A673 (cell line): ENCODE results near the gene DNAJC28. TPM values are rescaled to one million over a fixed set of nuclear protein-coding genes. Genes with fewer than 3 reads are reported as not detected.

Experiments
- BruUV-seq: library from RNA; stranded (reverse); fragments of 400-500 nt; replicated peaks from 2 replicates; lab custom pipeline; 2021; lab: Mats Ljungman, UMichigan
- CTCF ChIA-PET: fragments of 300-600 bp; sonication (Branson Sonifier 250); formaldehyde crosslinking; loops from one replicate; lab custom pipeline; 2022; ENCODE audit warnings: antibody characterized with exemption; lab: Charles Lee
- POLR2A ChIA-PET: fragments of 300-600 bp; sonication (Branson Sonifier 250); formaldehyde crosslinking; loops from one replicate; lab custom pipeline; 2022; ENCODE audit warnings: antibody characterized with exemption; ENCODE audit not compliant: low non-redundant PET; lab: Charles Lee
- DNase-seq: peaks from one replicate; pipeline ENCODE4 v3.0.0-alpha.2; 2015; ENCODE audit warnings: low spot score
- H3K27ac ChIP-seq: fragments of 200-600 bp; sonication (generic); 2 replicates; pipeline ENCODE4 v1.5.1; 2016; ENCODE audit warnings: mixed run types, low read depth, mild to moderate bottlenecking, mixed read lengths, antibody characterized with exemption, low read length; ENCODE audit not compliant: poor library complexity, severe bottlenecking
- H3K27me3 ChIP-seq: fragments of 200-600 bp; sonication (generic); replicated peaks from 2 replicates; pipeline ENCODE4 v1.6.1; 2017; ENCODE audit warnings: mixed run types, low read depth, mild to moderate bottlenecking, mixed read lengths, antibody characterized with exemption, low read length; ENCODE audit not compliant: insufficient read depth, poor library complexity
- H3K36me3 ChIP-seq: fragments of 200-600 bp; sonication (generic); 2 replicates; pipeline ENCODE4 v1.6.1; 2016; ENCODE audit warnings: mixed run types, mild to moderate bottlenecking, mixed read lengths, antibody characterized with exemption, low read length; ENCODE audit not compliant: insufficient read depth, poor library complexity, severe bottlenecking
- H3K4me1 ChIP-seq: fragments of 200-600 bp; sonication (generic); 2 replicates; pipeline ENCODE4 v1.6.1; 2017; ENCODE audit warnings: mixed run types, mild to moderate bottlenecking, mixed read lengths, antibody characterized with exemption, low read length; ENCODE audit not compliant: insufficient read depth, poor library complexity, severe bottlenecking
- H3K4me3 ChIP-seq: fragments of 200-600 bp; sonication (generic); 2 replicates; pipeline ENCODE4 v1.5.1; 2016; ENCODE audit warnings: low read depth, mixed run types, mild to moderate bottlenecking, mixed read lengths, low read length; ENCODE audit not compliant: poor library complexity, severe bottlenecking
- H3K9me3 ChIP-seq: fragments of 200-600 bp; sonication (generic); 2 replicates; pipeline ENCODE4 v1.6.1; 2016; ENCODE audit warnings: mixed run types, low read depth, mild to moderate bottlenecking, mixed read lengths, antibody characterized with exemption, low read length; ENCODE audit not compliant: poor library complexity, severe bottlenecking
- CTCF ChIP-seq: fragments of 300-800, 200-600 bp; sonication (generic); conservative IDR thresholded peaks from 2 replicates; pipeline ENCODE4 v1.5.1; 2017; ENCODE audit warnings: low read depth, mild to moderate bottlenecking, antibody characterized with exemption, low read length, moderate library complexity, mixed read lengths
- EZH2 ChIP-seq: fragments of 200-600 bp; sonication (generic); IDR thresholded peaks from 2 replicates; pipeline ENCODE4 v1.6.1; 2017; ENCODE audit warnings: borderline replicate concordance, low read depth, mild to moderate bottlenecking, mixed read lengths, antibody characterized with exemption, low read length; ENCODE audit not compliant: poor library complexity, severe bottlenecking
- intact Hi-C: fragments of 100-400 bp; cut with micrococcal nuclease; formaldehyde crosslinking; loops from one replicate; pipeline ENCODE4 v1.10.0; 2022; ENCODE audit not compliant: unreplicated experiment
- total RNA-seq: library from RNA; stranded (reverse); gene quantifications from 2 replicates; pipeline ENCODE4 v1.2.3, GENCODE V29; 2021

The DNAJC28 gene
- total RNA-seq, 1 experiment from 2014 or later, result 1.7 TPM

GRCh38 chr21:33514229-33514628, 22.7 kb upstream of the DNAJC28 start:
- intact Hi-C loops, result no loop called here
- DNase-seq, result no peak
- H3K4me1 ChIP-seq, result no peaks in the 10 kb centered on the region
- BruUV-seq, result no TSS peak
- H3K27ac ChIP-seq, result no peak overlapping the region
- no peak overlapping the region for H3K4me3 ChIP-seq
- POLR2A ChIA-PET, result no interaction called here
- CTCF ChIA-PET, result no interaction called here
- TF ChIP-seq CTCF (no peak), EZH2 (no peak)
- no peaks in the 10 kb centered on the region for H3K27me3 ChIP-seq
- H3K36me3 ChIP-seq, result peaks cover 87% of the 10 kb centered on the region
- H3K9me3 ChIP-seq, result no peaks in the 10 kb centered on the region

- intact Hi-C loops, result no loop called here
- Histone ChIP-seq H3K9me3 (no peaks in the 10 kb centered on the region), H3K27me3 (no peaks in the 10 kb centered on the region), H3K36me3 (peaks cover 84% of the 10 kb centered on the region), H3K4me3 (no peak overlapping the region), H3K27ac (no peak overlapping the region), H3K4me1 (no peaks in the 10 kb centered on the region)
- DNase-seq, result no peak
- TF ChIP-seq CTCF (no peak), EZH2 (no peak)
- CTCF ChIA-PET, result no interaction called here
- no TSS peak for BruUV-seq
- POLR2A ChIA-PET, result no interaction called here
These were observed 21.0 kb upstream of the DNAJC28 start for GRCh38 chr21:33512481-33512880.

- Histone ChIP-seq H3K36me3 (peaks cover 82% of the 10 kb centered on the region), H3K27me3 (no peaks in the 10 kb centered on the region), H3K4me1 (no peaks in the 10 kb centered on the region), H3K4me3 (no peak overlapping the region), H3K9me3 (no peaks in the 10 kb centered on the region), H3K27ac (no peak overlapping the region)
- BruUV-seq, result no TSS peak
- TF ChIP-seq EZH2, result no peak
- no peak for TF ChIP-seq CTCF
- ChIA-PET CTCF (no interaction called here), POLR2A (no interaction called here)
- intact Hi-C loops, result no loop called here
- DNase-seq, result no peak
These were observed 20.1 kb upstream of the DNAJC28 start for GRCh38 chr21:33511639-33512038.
